Measurements from ENCODE around the gene THSD7A.

DNA sequence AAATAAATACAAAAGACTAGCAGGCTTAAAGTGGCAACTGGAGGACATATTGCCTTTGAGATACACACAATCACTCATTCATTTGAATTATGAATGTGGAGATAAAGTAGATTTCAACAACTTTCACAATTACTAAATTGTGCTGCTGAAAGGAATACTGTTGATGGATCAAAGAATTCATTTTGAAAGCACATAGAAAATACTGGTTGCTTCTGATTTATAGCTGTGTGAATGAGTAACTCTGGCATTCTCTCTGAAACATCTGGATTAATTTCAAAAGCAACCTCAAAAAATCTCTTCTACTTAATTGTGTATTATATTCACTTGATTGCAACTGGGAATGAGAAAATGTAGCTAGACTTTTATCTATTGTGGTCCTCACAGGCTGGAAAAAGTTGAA is 397.6 kb downstream of the THSD7A start:
- TF ChIP-seq, protein P1, sequence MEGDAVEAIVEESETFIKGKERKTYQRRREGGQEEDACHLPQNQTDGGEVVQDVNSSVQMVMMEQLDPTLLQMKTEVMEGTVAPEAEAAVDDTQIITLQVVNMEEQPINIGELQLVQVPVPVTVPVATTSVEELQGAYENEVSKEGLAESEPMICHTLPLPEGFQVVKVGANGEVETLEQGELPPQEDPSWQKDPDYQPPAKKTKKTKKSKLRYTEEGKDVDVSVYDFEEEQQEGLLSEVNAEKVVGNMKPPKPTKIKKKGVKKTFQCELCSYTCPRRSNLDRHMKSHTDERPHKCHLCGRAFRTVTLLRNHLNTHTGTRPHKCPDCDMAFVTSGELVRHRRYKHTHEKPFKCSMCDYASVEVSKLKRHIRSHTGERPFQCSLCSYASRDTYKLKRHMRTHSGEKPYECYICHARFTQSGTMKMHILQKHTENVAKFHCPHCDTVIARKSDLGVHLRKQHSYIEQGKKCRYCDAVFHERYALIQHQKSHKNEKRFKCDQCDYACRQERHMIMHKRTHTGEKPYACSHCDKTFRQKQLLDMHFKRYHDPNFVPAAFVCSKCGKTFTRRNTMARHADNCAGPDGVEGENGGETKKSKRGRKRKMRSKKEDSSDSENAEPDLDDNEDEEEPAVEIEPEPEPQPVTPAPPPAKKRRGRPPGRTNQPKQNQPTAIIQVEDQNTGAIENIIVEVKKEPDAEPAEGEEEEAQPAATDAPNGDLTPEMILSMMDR (optimal IDR thresholded peaks at IDR 0.05 in 1 of 3, IDR thresholded peaks at IDR 0.05 in 1 of 3, conservative IDR thresholded peaks at IDR 0.05 in 1 of 3; ENCODE audit: extremely low read depth in 1 of 3, insufficient read depth in 2 of 3, low read length in 3 of 3): no peak
- no peak for TF ChIP-seq EZH2 (IDR thresholded peaks at IDR 0.05; ENCODE audit: low read length)

Measured in keratinocyte (primary cell).